HG02623 (cell line): Measurements from ENCODE around the gene NYNRIN.

Experiments
- ATAC-seq: cut with Tn5 transposase; IDR thresholded peaks from one replicate; pipeline ENCODE4 v1.9.1; 2021; ENCODE audit warnings: moderate library complexity; ENCODE audit not compliant: unreplicated experiment

Gene NYNRIN

DNA sequence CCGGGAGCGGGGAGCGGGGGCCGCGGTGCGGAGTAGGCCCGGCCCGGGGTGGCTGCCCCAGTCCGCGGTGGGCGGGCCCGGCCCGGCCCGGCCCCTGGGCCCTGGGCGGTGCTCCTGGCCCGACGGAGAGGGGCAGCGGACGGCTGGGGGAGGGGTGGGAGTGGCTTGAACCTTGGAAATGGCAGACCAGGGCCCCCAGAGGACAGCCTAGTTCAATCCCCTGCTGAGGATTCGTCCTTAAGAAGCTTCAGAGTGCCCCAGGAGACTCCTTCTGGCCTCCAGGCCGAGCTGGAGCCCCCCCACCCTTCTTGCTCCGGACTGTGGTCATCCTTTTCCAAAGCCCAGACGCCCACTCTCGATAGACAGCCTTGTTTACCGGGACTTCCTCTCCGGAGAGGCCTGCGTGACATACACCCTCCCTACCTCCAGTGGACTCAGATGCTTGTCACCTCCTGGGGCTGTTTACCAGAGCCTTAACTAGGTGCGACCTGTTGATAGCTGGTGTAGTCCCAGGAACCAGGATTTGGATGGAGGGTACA is 31.4 kb downstream of the NYNRIN start:
- peak; percentile 47 for ATAC-seq

DNA sequence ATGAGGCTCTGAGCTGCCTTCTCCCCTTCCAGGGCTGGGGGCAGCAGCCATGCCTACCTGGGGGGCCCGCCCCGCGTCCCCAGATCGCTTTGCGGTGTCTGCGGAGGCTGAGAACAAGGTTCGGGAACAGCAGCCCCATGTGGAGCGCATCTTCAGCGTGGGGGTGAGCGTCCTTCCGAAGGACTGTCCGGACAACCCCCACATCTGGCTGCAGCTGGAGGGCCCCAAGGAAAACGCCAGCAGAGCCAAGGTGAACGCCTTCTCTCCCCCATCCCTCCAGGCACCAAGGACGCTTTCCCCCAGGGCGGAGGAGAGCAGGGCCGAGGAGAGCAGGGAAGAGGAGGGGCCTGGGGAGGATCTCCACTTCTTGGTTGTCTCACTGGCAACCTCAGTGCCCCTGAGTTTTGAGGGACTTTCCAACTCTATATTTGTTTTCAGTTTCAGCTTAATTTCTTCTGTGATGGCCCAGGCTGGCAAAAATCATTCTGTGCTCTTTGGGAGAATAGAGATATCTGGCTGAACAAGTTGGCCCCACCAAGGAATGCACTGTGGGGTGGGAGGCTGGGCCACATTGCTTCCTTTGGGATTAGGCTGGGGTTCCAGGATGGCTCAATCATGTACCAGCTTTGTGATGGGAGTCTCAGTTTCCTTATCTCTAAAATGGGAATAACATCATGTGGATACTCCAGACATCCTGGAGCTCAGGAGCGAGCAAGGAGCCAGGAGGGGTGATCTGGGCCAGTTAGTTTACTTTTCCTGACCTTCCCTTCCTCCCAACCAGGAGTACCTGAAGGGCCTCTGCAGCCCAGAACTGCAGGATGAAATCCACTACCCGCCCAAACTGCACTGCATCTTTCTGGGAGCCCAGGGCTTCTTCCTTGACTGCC is 32.1 kb downstream of the NYNRIN start:
- no peak for ATAC-seq

DNA sequence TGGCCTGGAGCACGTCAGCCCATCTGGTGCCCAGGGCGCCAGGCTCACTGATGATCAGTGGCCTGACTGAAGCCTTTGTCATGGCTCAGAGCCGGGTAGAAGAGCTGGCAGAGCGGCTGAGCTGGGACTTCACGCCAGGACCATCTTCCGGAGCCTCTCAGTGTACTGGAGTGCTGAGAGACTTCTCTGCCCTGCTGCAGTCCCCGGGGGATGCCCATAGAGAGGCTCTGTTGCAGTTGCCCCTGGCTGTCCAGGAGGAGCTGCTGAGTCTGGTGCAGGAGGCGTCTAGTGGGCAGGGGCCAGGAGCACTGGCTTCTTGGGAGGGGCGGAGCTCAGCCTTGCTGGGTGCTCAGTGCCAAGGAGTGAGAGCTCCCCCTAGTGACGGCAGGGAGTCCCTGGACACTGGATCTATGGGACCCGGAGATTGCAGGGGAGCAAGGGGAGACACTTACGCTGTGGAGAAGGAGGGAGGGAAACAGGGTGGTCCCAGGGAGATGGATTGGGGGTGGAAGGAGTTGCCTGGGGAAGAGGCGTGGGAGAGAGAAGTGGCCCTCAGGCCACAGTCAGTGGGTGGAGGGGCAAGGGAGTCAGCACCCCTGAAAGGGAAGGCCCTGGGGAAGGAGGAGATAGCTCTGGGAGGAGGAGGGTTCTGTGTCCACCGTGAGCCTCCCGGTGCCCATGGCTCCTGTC is 32.9 kb downstream of the NYNRIN start:
- ATAC-seq, result peak; percentile 29

DNA sequence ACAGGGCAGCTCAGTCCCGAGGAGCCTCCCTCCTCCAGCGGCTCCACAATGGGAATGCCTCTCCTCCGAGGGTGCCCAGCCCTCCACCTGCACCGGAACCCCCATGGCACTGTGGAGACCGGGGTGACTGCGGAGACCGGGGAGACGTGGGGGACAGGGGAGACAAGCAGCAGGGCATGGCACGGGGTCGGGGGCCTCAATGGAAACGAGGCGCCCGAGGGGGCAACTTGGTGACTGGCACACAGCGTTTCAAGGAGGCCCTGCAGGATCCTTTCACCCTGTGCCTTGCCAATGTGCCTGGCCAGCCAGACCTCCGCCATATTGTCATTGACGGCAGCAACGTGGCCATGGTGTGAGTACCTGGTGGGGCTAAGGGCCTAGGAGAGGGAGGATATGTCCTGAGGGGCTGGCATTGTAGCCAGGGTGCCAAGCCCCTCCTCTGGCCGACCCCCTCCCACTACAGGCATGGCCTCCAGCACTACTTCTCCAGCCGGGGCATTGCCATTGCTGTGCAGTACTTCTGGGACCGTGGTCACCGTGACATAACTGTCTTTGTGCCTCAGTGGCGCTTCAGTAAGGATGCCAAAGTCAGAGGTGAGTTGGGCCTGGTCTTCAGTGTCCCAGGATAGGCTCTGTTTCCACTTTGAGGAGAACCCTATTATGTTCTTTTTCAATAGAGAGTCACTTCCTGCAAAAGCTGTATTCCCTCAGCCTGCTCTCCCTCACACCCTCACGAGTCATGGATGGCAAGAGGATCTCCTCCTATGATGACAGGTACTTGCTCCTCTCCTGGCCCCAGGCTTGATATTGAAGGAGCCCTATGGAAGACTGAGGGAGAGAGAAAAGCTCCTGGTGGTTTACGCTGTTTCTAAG is 33.7 kb downstream of the NYNRIN start:
- ATAC-seq, result no peak

DNA sequence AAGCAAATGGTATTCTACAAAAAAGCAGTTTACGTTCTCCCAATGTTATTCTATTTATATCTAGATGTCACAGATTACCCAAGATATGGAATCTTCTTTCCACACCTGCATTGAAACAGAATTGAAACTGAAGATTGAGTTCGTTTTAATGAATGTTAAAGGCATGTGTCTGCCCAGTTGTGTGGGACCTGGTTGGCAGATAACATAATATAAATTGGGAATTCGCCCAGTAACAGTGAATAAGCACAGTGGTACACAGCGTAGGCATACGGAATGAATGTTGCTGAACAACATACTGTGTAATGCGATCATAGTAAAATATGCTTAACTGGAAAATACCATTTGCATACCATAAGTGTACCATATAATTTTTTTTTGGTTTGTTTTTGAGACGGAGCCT is 35.2 kb downstream of the NYNRIN start:
- no peak for ATAC-seq

DNA sequence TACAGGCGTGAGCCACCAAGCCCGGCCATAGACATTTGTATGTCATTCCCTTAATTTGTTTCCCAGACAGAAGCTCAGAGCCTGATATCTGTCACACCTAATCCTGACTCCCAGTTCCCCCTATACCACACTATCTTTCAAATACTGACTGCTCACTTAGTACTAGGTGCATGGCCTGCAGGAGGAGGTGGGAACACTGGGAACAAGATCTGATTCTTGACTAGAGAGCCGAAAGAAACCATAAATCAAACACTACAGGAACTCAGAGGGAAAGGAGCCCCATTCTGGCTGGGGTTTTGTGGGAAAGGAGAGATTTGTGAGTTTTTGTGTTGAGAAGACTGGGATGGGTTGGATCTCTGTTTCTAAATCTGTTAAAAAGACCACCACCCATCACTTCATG is 35.9 kb downstream of the NYNRIN start:
- no peak for ATAC-seq

DNA sequence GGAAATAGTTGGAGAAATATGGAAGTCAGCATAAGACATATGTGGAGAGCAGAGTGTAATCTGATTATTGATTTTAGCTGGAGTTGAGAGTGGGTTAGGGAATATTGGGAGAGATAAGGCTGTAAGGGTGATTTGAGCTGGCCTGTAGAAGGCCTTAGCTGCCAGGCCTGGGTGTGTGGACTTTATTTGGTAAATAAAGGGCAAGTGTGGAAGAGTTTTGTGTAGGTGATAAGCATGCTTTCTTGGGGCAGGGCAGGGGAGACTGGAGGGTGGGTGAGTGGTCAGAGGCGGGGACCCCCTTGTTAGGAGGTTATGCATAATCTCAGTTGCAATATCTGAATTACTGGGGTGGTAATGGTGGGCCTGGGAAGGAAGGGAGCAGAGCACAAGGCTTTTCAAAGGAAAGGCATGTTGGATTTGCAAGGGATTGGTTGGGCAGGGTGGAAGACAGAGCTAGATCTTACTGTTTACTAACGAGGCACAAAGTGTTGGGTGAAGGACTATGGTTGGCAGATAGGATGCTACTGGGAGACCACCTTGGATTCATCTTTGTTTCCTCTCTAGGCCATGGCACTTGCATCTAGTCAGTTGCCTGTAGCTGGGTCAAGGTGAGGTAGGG is 36.5 kb downstream of the NYNRIN start:
- ATAC-seq, result no peak

DNA sequence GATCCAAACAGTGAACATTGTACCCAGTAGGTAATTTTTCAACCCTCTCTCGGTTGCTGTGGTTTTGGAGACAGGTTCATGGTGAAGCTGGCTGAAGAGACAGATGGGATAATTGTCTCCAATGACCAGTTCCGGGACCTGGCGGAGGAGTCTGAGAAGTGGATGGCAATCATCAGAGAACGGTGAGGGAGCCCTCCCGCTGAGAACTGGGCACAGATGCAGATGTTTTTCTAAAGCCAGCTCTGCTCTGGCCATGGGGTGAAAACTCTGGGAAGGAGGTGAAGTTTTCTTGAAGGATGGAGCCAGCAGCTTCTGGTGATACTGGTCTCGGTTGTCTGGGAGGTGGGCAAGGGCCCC is 37.2 kb downstream of the NYNRIN start:
- no peak for ATAC-seq

DNA sequence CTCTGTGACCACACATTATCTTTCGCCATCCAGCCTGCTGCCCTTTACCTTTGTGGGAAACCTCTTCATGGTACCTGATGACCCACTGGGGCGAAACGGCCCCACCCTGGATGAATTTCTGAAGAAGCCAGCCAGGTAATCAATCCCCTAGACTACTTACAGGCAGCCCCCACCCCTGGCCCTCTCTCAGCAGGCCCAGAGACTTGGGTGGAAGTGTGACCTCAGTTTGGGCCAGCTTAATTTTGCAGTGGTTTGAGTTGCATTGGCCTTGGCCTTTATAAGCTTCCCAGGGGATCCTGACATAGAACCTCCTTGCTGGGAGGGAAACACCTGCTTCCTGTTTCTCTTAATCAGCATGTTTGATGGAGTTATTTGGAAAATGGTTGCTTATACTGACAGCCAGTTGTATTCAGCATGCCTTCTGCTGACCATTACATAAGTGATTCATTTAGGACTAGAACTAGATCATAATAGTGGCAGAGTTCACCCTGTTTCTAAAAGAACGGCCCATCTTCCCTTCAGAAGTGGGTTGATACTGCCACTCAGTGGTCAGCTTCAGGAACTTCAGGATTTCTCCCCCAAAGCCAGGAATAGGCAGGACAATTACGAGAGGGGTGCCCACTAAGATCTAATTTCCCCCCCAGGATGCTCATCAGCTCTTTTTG is 37.7 kb downstream of the NYNRIN start:
- ATAC-seq, result no peak

DNA sequence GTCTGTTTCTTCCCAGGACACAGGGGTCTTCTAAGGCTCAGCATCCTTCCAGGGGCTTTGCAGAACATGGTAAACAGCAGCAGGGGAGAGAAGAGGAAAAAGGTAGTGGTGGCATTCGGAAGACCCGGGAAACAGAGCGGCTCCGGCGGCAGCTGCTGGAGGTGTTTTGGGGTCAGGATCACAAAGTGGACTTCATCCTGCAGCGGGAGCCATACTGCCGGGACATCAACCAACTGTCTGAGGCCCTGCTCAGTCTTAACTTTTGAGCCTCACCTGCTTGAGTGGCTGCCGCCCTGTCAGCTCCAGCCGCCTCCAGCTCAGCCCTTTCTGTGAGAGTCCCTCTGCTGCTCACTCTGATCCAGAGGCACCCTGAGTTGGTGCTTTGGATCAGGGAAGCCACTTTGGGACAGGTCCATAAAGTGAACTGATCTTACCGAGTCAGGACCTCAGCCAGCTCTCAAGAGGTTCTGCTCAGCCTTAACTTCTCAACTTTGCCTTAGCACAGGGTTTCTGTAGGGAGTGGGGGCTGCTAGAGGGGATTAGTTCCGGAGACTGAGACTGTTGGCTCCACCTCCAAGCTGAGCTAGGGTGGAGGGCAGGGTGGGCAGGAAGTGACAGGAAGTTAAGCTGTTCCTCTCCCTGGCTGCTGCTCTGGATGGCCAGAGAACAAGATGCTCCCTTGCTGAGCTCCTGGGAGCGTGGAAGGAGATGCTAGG is 38.4 kb downstream of the NYNRIN start:
- ATAC-seq, result no peak

DNA sequence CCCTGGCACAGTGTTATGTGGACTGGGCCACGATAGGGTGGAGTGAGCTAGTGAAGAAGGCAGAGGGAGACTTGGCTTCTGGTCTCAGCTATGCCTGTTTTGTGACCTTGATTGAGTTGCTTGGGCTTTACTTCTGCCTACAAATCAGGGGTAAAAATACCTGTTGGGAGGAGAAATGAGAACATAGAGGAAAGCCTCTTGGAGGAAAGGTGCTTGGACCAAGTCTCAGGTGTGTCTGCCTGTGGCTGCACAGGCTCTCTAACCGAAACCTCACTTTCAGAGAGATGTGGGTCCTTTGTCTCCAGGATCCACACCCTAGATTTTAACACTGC is 38.9 kb downstream of the NYNRIN start:
- no peak for ATAC-seq

DNA sequence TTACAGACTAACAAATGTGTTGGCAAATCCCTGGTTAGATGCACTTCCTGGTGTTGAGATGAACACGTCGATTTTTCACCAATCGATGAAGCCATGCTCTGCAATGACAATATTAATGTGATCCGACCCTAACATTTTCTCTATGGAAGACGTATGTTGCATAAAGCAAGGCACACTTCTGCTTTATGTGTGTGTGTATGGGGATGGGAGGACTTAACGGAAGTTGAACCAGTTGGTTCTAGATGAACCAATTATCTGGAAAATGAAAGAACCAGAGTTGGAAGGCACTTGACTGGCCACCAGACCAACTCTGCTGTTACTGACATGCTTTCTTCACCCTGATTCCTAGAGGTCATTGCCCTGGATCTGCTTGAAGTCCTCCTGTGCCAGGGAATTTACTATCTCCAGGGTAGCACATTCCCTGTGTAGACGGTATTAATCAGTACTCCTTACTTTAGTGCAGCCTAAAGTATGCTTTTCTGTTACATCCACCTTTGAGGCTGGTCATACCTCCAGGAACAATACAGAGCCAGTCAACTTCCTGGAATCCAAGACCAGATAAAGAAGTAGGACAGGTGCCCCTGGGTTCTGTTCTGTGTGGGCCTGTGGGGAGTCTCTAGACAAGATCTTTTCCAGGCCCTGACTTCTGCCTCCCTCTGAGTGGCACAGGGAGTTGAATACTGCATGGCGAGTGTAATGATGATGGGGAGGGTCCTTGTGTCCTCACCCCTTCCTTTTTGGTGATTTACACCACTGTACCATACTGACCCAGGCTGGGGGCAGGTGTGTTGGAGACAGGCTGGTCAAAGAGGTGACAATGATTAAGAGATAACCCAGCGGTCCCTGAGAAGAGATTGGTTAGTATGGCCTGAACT is 39.7 kb downstream of the NYNRIN start:
- ATAC-seq, result no peak

DNA sequence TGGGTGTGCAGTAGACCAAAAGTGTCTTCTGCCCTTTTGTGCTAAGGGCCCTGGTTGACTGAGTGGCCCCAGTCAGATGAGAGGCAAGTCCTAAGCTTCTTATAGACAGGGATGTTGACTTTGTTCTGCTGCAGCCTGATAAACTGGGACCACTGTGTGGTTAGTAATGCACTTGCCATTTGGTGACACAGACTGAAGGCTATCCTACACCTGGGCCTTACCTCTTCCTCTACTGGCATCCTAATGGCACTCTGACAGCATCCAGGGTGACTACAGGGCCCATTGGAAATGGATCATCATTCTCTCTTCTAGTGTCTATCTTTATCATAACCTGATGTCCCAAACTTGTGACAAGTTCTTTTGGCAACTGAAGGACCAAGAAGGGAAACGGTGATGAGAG is 40.5 kb downstream of the NYNRIN start:
- ATAC-seq, result no peak

DNA sequence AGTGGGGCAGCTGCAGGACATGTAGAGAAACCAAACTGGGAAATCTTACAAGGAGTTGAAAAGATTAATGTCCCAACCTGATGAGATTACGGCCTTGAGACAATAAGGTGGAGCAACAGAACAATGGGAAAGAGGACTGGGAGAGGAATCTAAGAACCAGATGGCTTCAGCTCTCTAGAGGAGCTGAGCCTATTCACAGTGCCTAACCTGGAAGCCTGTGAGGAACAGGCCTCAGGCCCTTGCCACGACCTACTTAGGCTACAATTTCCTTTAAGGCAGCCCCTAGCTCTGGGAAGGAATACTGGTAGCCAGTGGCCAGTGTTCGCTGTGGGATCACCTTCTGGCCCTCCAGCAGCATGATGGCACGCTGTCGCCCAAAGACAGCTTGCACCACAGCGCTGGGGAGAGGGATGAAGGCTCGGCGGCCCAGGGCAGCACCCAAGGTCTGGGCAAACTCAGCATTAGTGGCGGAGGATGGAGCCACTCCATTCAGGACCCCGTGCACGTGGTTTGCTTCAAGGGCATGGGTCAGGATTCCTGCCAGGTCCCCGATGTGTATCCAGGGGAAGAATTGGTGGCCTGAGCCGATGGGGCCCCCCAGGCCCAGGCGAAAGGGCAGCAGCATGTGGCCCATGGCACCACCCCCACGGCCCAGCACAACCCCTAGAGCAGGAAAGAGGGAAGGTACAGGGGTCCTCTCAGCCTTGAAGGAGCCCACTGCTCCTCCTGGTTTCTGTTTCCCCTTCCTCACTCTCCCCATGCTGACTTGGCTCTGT is 41.2 kb downstream of the NYNRIN start:
- no peak for ATAC-seq

DNA sequence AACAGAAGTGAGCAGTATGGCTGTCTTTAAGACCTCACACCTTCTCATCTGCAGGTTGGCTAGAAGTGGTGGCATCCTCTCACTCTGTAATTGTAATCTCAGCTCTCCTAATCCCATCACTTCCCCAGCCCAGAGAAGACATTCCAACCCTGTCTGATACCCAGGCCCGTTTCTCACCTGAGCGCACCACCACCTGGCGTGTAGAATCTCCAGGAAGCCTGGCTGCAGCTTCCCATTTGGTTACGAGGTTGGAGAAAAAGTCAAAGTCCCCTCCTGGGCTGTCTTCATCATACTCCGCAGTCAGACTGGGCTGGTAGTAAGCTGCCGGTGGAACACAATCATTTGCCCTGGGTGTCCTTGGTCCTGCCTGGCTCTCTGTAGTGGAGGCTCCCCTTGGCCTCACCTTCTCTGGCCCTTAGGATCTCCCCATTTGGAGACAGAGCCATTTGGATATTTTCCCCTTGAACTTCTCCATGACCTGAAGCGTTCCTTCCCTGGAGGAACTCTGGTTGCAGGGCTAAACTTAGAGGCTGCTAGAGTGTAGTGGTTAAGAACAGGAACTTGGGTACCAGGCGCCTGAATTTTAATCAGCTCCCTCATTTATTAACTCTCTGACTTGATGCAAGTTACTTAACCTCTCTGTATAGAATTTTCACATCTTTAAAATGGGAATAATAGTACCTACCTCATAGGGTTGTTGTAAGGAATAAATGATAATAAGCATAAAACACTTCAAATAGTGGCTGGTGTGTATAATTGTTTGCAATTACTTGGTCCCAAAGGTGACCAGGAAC is 42.0 kb downstream of the NYNRIN start:
- no peak for ATAC-seq

DNA sequence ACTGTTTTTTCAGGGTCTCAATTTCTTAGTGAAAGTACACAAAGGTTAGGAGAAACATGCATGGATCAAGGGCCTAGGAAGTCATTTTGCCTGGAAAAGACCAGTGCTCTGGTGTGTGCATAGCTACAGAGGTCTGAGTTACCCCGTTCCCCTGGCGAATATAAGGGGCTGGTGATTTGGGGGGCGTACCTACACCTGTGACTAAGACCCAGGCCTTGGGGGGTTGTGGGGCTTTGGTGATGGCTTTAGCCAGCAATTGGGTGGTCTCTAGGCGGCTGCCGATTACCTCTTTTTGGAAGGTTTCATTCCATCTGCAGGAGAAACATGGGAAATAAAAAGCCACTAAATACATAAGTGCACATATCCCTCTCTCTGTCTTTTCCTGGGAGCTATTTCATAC is 42.7 kb downstream of the NYNRIN start:
- ATAC-seq, result no peak

DNA sequence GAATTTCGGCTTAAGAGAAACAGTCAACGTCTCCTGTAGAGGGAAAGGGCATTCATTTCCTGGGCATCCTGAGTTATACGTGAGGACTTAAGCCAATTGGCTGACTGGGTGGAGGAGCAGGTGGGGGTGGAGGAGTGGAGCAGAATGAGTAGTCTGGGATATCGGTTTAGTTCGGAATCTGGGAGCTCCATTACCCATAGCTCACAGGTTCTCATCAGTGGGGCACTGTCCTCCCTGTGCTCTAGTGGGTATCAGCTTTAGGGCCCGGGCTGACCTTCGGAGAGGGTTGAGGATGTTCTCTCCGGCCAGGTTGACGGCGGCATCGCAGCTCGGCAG is 43.1 kb downstream of the NYNRIN start:
- ATAC-seq, result no peak
